ENCODE measurements around the gene NOC4L.

DNA sequence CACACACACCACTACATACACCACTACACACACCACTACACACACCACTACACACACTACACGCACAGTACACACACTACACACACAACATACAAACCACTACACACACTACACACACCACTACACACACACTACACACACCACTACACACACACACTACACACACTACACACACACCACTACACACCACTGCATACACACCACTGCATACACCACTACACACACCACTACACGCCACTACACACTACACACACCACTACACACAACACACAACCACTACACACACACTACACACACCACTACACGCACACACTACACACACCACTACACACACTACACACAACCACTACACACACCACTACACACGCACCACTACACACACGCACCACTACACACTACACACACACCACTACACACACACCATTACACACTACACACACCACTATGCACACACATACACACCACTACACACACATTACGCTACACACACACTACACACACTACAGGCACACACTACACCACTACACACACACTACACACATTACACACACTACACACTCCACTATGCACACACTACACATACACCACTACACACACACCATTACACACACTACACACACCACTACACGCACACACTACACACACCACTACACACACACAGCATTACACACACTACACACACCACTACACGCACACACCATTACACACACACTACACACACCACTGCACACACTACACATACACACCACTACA is 12.5 kb downstream of the NOC4L start:
- no peak for TF ChIP-seq POLR2A (IDR thresholded peaks at IDR 0.05; ENCODE audit: low read length)
- no peak for TF ChIP-seq GATA1 (IDR thresholded peaks at IDR 0.05; ENCODE audit: low read depth, low read length)
